Heart left ventricle (tissue), 16 donors: ENCODE data around the gene TJP3. TPM values are rescaled to one million over a fixed set of nuclear protein-coding genes. Genes with fewer than 3 reads are reported as not detected.

Source experiments
- ATAC-seq, 4 donors: fragments of 200-7000 bp; cut with Tn5 transposase; one replicate each; pipeline ENCODE4 v1.9.1; 2020 to 2022; ENCODE audit warnings: moderate library complexity in 4 of 4, mild to moderate bottlenecking in 3 of 4, moderate number of reproducible peaks in 1 of 4
- DNase-seq, 5 donors: peaks; one replicate each; pipeline ENCODE4 v3.0.0-alpha.2; 2020
- H3K27ac ChIP-seq, 12 donors: fragments of 200-600 bp; sonication (generic) in 4 of 12; one replicate each; pipeline versions ENCODE4 v1.5.0 to v1.8.0; 2016 to 2022; ENCODE audit warnings: mild to moderate bottlenecking in 2 of 12
- H3K27me3 ChIP-seq, 9 donors: fragments of 200-600 bp; sonication (generic) in 2 of 9; one replicate each; pipeline versions ENCODE4 v1.5.1 to v1.8.0; 2016 to 2022; ENCODE audit warnings: mild to moderate bottlenecking in 3 of 9
- H3K36me3 ChIP-seq, 9 donors: fragments of 200-600 bp; sonication (generic) in 2 of 9; one replicate each; pipeline versions ENCODE4 v1.5.0 to v1.8.0; 2018 to 2022; ENCODE audit warnings: mild to moderate bottlenecking in 2 of 9
- H3K4me1 ChIP-seq, 12 donors: fragments of 200-600 bp; sonication (generic) in 4 of 12; one replicate each; pipeline versions ENCODE4 v1.5.0 to v1.8.0; 2016 to 2022; ENCODE audit warnings: mild to moderate bottlenecking in 3 of 12
- H3K4me3 ChIP-seq, 12 donors: fragments of 200-600 bp; sonication (generic) in 4 of 12; one replicate each; pipeline versions ENCODE4 v1.5.0 to v1.8.0; 2017 to 2022; ENCODE audit warnings: mild to moderate bottlenecking in 9 of 12, moderate library complexity in 4 of 12
- H3K9me3 ChIP-seq, 12 donors: fragments of 200-600 bp; sonication (generic) in 4 of 12; one replicate each; pipeline versions ENCODE4 v1.5.0 to v1.8.0; 2016 to 2022; ENCODE audit warnings: mild to moderate bottlenecking in 1 of 12
- CTCF ChIP-seq, 12 donors: fragments of 200-600 bp; sonication (generic) in 4 of 12; IDR thresholded peaks; one replicate each; pipeline versions ENCODE4 v1.5.0 to v1.8.0; 2018 to 2022; ENCODE audit warnings: antibody characterized with exemption in 12 of 12, mild to moderate bottlenecking in 5 of 12
- POLR2A ChIP-seq, 2 donors: fragments of 450-650 bp; IDR thresholded peaks; one replicate each; pipeline ENCODE4 v1.6.1; 2017; ENCODE audit warnings: antibody characterized with exemption in 2 of 2, mild to moderate bottlenecking in 2 of 2, moderate library complexity in 2 of 2
- WGBS, 4 donors: extraction: QIAGEN DNeasy Blood & Tissue Kit in 2 of 4; methylation state at CpG; one replicate each; pipeline versions ENCODE4 v1.1.5 to v1.1.7; 2013 to 2018; 5-methylcytosine and 5-hydroxymethylcytosine counted together
- intact Hi-C, 10 donors: fragments of 100-400 bp; cut with DNase I; formaldehyde crosslinking; loops; one replicate each; pipeline versions ENCODE4 v1.11.1 to v1.14.2; 2022
- polyA plus RNA-seq, 2 donors: library from polyadenylated mRNA; stranded (reverse); fragments of 200-250 nt; gene quantifications; one replicate each; pipeline ENCODE4 v1.2.3, GENCODE V29; 2013
- total RNA-seq, 9 donors: library from RNA; depleted of rRNA in 2 of 9; stranded (reverse); fragments of >200 nt in 2 of 9; fragmentation: NEBNext Ultra II Directional in 3 of 9; extraction: Animal tissue kit (Norgen Biotek cat#: 25700) in 3 of 9; gene quantifications; one replicate each; pipeline versions ENCODE4 v1.1.0 to v1.2.4, GENCODE V29; 2016 to 2023
- donor health status: ischemic (EF 13 %, LVEDD 7.1; RV severe dilation, severe dysfunction).
- donor health status: healthy with polysubstance abuse.
- donor health status: DM: no; HTN: yes; CAD: no.
- donor health status: DM: no; HTN: no; CAD: no.
- donor health status: ischemic (EF 25% LVEDD 6.9; RV normal size, moderate dysfunction).
- donor health status: ischemic (EF 25% LVEDD 5.7; RV mildly dilated, moderate dysfunction).
- donor health status: healthy.
- donor health status: DM: yes; HTN: yes; CAD: no.
- donor health status: ischemic (EF 35%, LVEDD 5.7; RV mildly dilated, moderate dysfunction).
- donor health status: nonischemic (EF 11% LVEDD 7.7; RV severe dilation, severe dysfunction).
- donor health status: DM: yes; HTN: yes; CAD: no.
- donor health status: PGD.
- donor health status: ischemic (EF 29% LVEDD 5.4; RV normal size, mild dysfunction).
- donor health status: nonischemic (EF 23%, LVEDD 6.1; RV moderate dilation, normal function).

TJP3 gene
- total and polyA plus RNA-seq, 11 donors: 0.06 to 0.48 (median 0.41) TPM; not detected in 8

GRCh38 chr19:3721131-3721886, 13.1 kb downstream of the TJP3 start:
- intact Hi-C loops: no loop called here
- H3K9me3 ChIP-seq: no peaks in the 10 kb centered on the region
- no peak overlapping the region for H3K27ac ChIP-seq
- DNase-seq (peak; percentile 75 to 89 (median 79)), ATAC-seq (peak; percentile 53 to 90 (median 88))
- no peaks in the 10 kb centered on the region for H3K36me3 ChIP-seq
- H3K4me1 ChIP-seq: peaks cover 0 to 22% (median 8%) of the 10 kb centered on the region in 12 donors
- TF ChIP-seq CTCF (IDR thresholded peaks at IDR 0.05) (no peak), POLR2A (IDR thresholded peaks at IDR 0.05) (no peak)
- H3K27me3 ChIP-seq: peaks cover 31 to 67% (median 44%) of the 10 kb centered on the region in 9 donors
- peak overlapping the region in 4 of 12 donors; percentile 0 to 31 (median 21) for H3K4me3 ChIP-seq
- 16 to 25% (median 22%) methylated on average over 34 to 46 of the region's 46 CpGs for WGBS, 4 donors

- intact Hi-C loops: no loop called here
Measured at GRCh38 chr19:3721887-3722442, 13.8 kb downstream of the TJP3 start.

GRCh38 chr19:3722443-3723109, 14.4 kb downstream of the TJP3 start:
- TF ChIP-seq CTCF (IDR thresholded peaks at IDR 0.05): no peak
- no peak for TF ChIP-seq POLR2A (IDR thresholded peaks at IDR 0.05)
- ATAC-seq (no peak), DNase-seq (no peak)
- intact Hi-C loops: no loop called here
- no peaks in the 10 kb centered on the region for H3K9me3 ChIP-seq
- no peak overlapping the region for H3K4me3 ChIP-seq
- H3K4me1 ChIP-seq: peaks cover 0 to 22% (median 8%) of the 10 kb centered on the region in 12 donors
- H3K27me3 ChIP-seq: peaks cover 31 to 67% (median 44%) of the 10 kb centered on the region in 9 donors
- H3K27ac ChIP-seq: no peak overlapping the region
- no peaks in the 10 kb centered on the region for H3K36me3 ChIP-seq
- WGBS, 4 donors: 2 to 19% (median 4%) methylated on average over 6 to 30 of the region's 30 CpGs

More at GRCh38 chr19:3721887-3722442, 13.8 kb downstream of the TJP3 start:
- peaks cover 0 to 22% (median 8%) of the 10 kb centered on the region in 12 donors for H3K4me1 ChIP-seq
- DNase-seq: no peak
- H3K4me3 ChIP-seq: peak overlapping the region in 4 of 12 donors; percentile 0 to 31 (median 21)
- H3K36me3 ChIP-seq: no peaks in the 10 kb centered on the region
- H3K9me3 ChIP-seq: no peaks in the 10 kb centered on the region
- no peak for ATAC-seq
- WGBS, 4 donors: 2 to 6% (median 3%) methylated on average over 21 to 26 of the region's 26 CpGs
- H3K27me3 ChIP-seq: peaks cover 31 to 67% (median 44%) of the 10 kb centered on the region in 9 donors
- H3K27ac ChIP-seq: no peak overlapping the region
- TF ChIP-seq CTCF (IDR thresholded peaks at IDR 0.05) (no peak), POLR2A (IDR thresholded peaks at IDR 0.05) (no peak)

- Histone ChIP-seq H3K4me1 (peaks cover 0 to 22% (median 8%) of the 10 kb centered on the region in 12 donors), H3K27me3 (peaks cover 31 to 67% (median 44%) of the 10 kb centered on the region in 9 donors), H3K9me3 (no peaks in the 10 kb centered on the region), H3K27ac (no peak overlapping the region), H3K36me3 (no peaks in the 10 kb centered on the region), H3K4me3 (no peak overlapping the region)
- ATAC-seq (no peak), DNase-seq (no peak)
- intact Hi-C loops: no loop called here
- TF ChIP-seq POLR2A (IDR thresholded peaks at IDR 0.05) (no peak), CTCF (IDR thresholded peaks at IDR 0.05) (no peak)
- 77 to 85% (median 78%) methylated on average over 5 of the region's 5 CpGs for WGBS, 4 donors
Measured at GRCh38 chr19:3723110-3723488, 14.9 kb downstream of the TJP3 start.
